Liver (tissue), 9 donors: ENCODE data around the gene DZIP3. TPM values are rescaled to one million over a fixed set of nuclear protein-coding genes. Genes with fewer than 3 reads are reported as not detected.

ENCODE experiments used
- DNase-seq: peaks from one replicate; pipeline ENCODE4 v3.0.0-alpha.2; 2017; ENCODE audit warnings: low spot score
- H3K27ac ChIP-seq, 2 donors: one replicate each; pipeline ENCODE4 v1.7.0; 2013; ENCODE audit warnings: inconsistent platforms in 2 of 2, low read length in 2 of 2, control low read depth in 1 of 2, low read depth in 1 of 2, mild to moderate bottlenecking in 1 of 2
- H3K27me3 ChIP-seq, 4 donors: one replicate each; pipeline versions ENCODE4 v1.6.1 to v1.7.0; 2013; ENCODE audit warnings: low read length in 3 of 4, inconsistent platforms in 1 of 4, mild to moderate bottlenecking in 1 of 4, moderate library complexity in 1 of 4; ENCODE audit not compliant: control insufficient read depth in 4 of 4, insufficient read depth in 4 of 4
- H3K36me3 ChIP-seq, 4 donors: one replicate each; pipeline versions ENCODE4 v1.6.1 to v1.7.0; 2013; ENCODE audit warnings: low read length in 3 of 4, mild to moderate bottlenecking in 3 of 4, low read depth in 1 of 4, moderate library complexity in 1 of 4; ENCODE audit not compliant: control insufficient read depth in 4 of 4, insufficient read depth in 3 of 4
- H3K4me1 ChIP-seq, 4 donors: one replicate each; pipeline versions ENCODE4 v1.6.1 to v1.7.0; 2013; ENCODE audit warnings: low read length in 3 of 4, mild to moderate bottlenecking in 3 of 4, moderate library complexity in 1 of 4; ENCODE audit not compliant: control insufficient read depth in 4 of 4, insufficient read depth in 4 of 4
- H3K4me3 ChIP-seq, 3 donors: one replicate each; pipeline versions ENCODE4 v1.6.1 to v1.7.0; 2013; ENCODE audit warnings: low read length in 3 of 3, control low read depth in 1 of 3, low read depth in 1 of 3, mild to moderate bottlenecking in 1 of 3
- H3K9ac ChIP-seq, 2 donors: one replicate each; pipeline ENCODE4 v1.7.0; 2013; ENCODE audit warnings: low read length in 2 of 2, mild to moderate bottlenecking in 2 of 2, moderate library complexity in 2 of 2, control low read depth in 1 of 2, low read depth in 1 of 2
- H3K9me3 ChIP-seq, 4 donors: one replicate each; pipeline versions ENCODE4 v1.6.1 to v1.7.0; 2013; ENCODE audit warnings: low read length in 3 of 4; ENCODE audit not compliant: control insufficient read depth in 4 of 4
- ATF3 ChIP-seq: IDR thresholded peaks from 2 replicates; pipeline ENCODE4 v1.6.1; 2016; ENCODE audit warnings: antibody characterized with exemption
- CTCF ChIP-seq: fragments of 150-350 bp; IDR thresholded peaks from 2 replicates; pipeline ENCODE4 v1.5.1; 2017; ENCODE audit warnings: improper control_type of control experiment, low read depth, low read length; ENCODE audit not compliant: missing input control
- EGR1 ChIP-seq, 2 donors: IDR thresholded peaks; 2 replicates each; pipeline ENCODE4 v1.6.1; 2016 to 2018; ENCODE audit warnings: antibody characterized with exemption in 2 of 2, low read depth in 2 of 2
- FOXA1 ChIP-seq: IDR thresholded peaks from 2 replicates; pipeline ENCODE4 v1.6.1; 2016; ENCODE audit warnings: antibody characterized with exemption
- FOXA2 ChIP-seq: IDR thresholded peaks from 2 replicates; pipeline ENCODE4 v1.6.1; 2016; ENCODE audit warnings: antibody characterized with exemption
- GABPA ChIP-seq, 2 donors: IDR thresholded peaks in 1 of 2; conservative IDR thresholded peaks in 1 of 2; 2 replicates each; pipeline ENCODE4 v1.6.1; 2016; ENCODE audit warnings: antibody characterized with exemption in 2 of 2, mild to moderate bottlenecking in 1 of 2, moderate library complexity in 1 of 2
- HNF4A ChIP-seq, 2 donors: conservative IDR thresholded peaks; 2 replicates each; pipeline ENCODE4 v1.6.1; 2016; ENCODE audit warnings: antibody characterized with exemption in 2 of 2, mild to moderate bottlenecking in 2 of 2
- HNF4G ChIP-seq: IDR thresholded peaks from 2 replicates; pipeline ENCODE4 v1.6.1; 2016; ENCODE audit warnings: antibody characterized with exemption
- JUND ChIP-seq, 2 donors: IDR thresholded peaks; 2 replicates each; pipeline ENCODE4 v1.6.1; 2016; ENCODE audit warnings: antibody characterized with exemption in 2 of 2
- MAX ChIP-seq: IDR thresholded peaks from 2 replicates; pipeline ENCODE4 v1.6.1; 2016; ENCODE audit warnings: antibody characterized with exemption
- NR2F2 ChIP-seq: IDR thresholded peaks from 2 replicates; pipeline ENCODE4 v1.6.1; 2016; ENCODE audit warnings: antibody characterized with exemption
- RAD21 ChIP-seq, 2 donors: IDR thresholded peaks; 2 replicates each; pipeline ENCODE4 v1.6.1; 2016; ENCODE audit warnings: antibody characterized with exemption in 2 of 2, mild to moderate bottlenecking in 2 of 2
- REST ChIP-seq: IDR thresholded peaks from 2 replicates; pipeline ENCODE4 v1.6.1; 2016; ENCODE audit warnings: antibody characterized with exemption, mild to moderate bottlenecking
- RXRA ChIP-seq, 2 donors: IDR thresholded peaks; 2 replicates each; pipeline ENCODE4 v1.6.1; 2017 to 2018; ENCODE audit warnings: antibody characterized with exemption in 2 of 2, mild to moderate bottlenecking in 1 of 2
- SP1 ChIP-seq: IDR thresholded peaks from 2 replicates; pipeline ENCODE4 v1.6.1; 2018; ENCODE audit warnings: antibody characterized with exemption, mild to moderate bottlenecking
- TAF1 ChIP-seq: conservative IDR thresholded peaks from 2 replicates; pipeline ENCODE4 v1.6.1; 2016; ENCODE audit warnings: antibody characterized with exemption, mild to moderate bottlenecking
- YY1 ChIP-seq: IDR thresholded peaks from 2 replicates; pipeline ENCODE4 v1.6.1; 2016; ENCODE audit warnings: antibody characterized with exemption, mild to moderate bottlenecking
- ZBTB33 ChIP-seq: IDR thresholded peaks from 2 replicates; pipeline ENCODE4 v1.6.1; 2016; ENCODE audit warnings: antibody characterized with exemption
- WGBS: extraction: QIAGEN DNeasy Blood & Tissue Kit; methylation state at CpG from one replicate; pipeline ENCODE4 v1.1.7; 2013; 5-methylcytosine and 5-hydroxymethylcytosine counted together
- polyA plus RNA-seq, 2 donors: library from polyadenylated mRNA; stranded (reverse) in 1 of 2; unstranded in 1 of 2; fragments of 200-250 nt in 1 of 2; fragments of >200 nt in 1 of 2; fragmentation: Nextera tagmentation in 1 of 2; extraction: Ambion mirVana in 1 of 2; gene quantifications; one replicate each; pipeline versions ENCODE4 v1.2.1 to v1.2.3, GENCODE V29; 2013 to 2015
- total RNA-seq, 2 donors: library from RNA; depleted of rRNA; stranded (reverse); fragments of >200 nt; gene quantifications; one replicate each; pipeline ENCODE4 v1.2.3, GENCODE V29; 2014
- donor health status: healthy.
- donor health status: healthy.
- donor health status: healthy.
- donor health status: healthy.
- donor health status: healthy.

DZIP3 gene
- total and polyA plus RNA-seq, 4 donors, result 1.0 to 13.9 (median 2.7) TPM

GRCh38 chr3:108724101-108724500 lies 134.6 kb downstream of the DZIP3 start:
- no peaks in the 10 kb centered on the region for H3K9me3 ChIP-seq
- H3K27me3 ChIP-seq, result no peaks in the 10 kb centered on the region
- no peak overlapping the region for H3K27ac ChIP-seq
- 70% methylated on average over 4 of the region's 4 CpGs for WGBS
- no peaks in the 10 kb centered on the region for H3K36me3 ChIP-seq
- no peak overlapping the region for H3K4me3 ChIP-seq
- H3K9ac ChIP-seq, result no peak overlapping the region
- no peak for DNase-seq
- TF ChIP-seq CTCF (no peak), ATF3 (no peak), JUND (IDR thresholded peaks at IDR 0.05) (no peak), YY1 (no peak), RAD21 (IDR thresholded peaks at IDR 0.05) (no peak), REST (no peak), MAX (no peak), FOXA2 (no peak), EGR1 (IDR thresholded peaks at IDR 0.05; ENCODE audit: low read depth in 2 of 2) (no peak), SP1 (no peak), HNF4G (no peak), TAF1 (no peak), NR2F2 (no peak), FOXA1 (no peak), ZBTB33 (no peak), RXRA (IDR thresholded peaks at IDR 0.05) (no peak), HNF4A (conservative IDR thresholded peaks at IDR 0.05) (no peak), GABPA (IDR thresholded peaks at IDR 0.05 in 1 of 2, conservative IDR thresholded peaks at IDR 0.05 in 1 of 2) (no peak)
- no peaks in the 10 kb centered on the region for H3K4me1 ChIP-seq

GRCh38 chr3:108728105-108728504 lies 138.6 kb downstream of the DZIP3 start:
- H3K36me3 ChIP-seq, result no peaks in the 10 kb centered on the region
- no peak for TF ChIP-seq EGR1 (IDR thresholded peaks at IDR 0.05; ENCODE audit: low read depth in 2 of 2)
- TF ChIP-seq ZBTB33, result no peak
- no peak for TF ChIP-seq ATF3
- TF ChIP-seq HNF4A (conservative IDR thresholded peaks at IDR 0.05), result no peak
- TF ChIP-seq YY1, result no peak
- no peak overlapping the region for H3K9ac ChIP-seq
- no peaks in the 10 kb centered on the region for H3K4me1 ChIP-seq
- H3K27me3 ChIP-seq, result no peaks in the 10 kb centered on the region
- no peak for DNase-seq
- H3K9me3 ChIP-seq, result no peaks in the 10 kb centered on the region
- no peak overlapping the region for H3K4me3 ChIP-seq
- H3K27ac ChIP-seq, result no peak overlapping the region
